HEK293T (cell line): ENCODE measurements around the gene CXCL10.
"Not testable (repeated sequence)": the region's sequence is repeated elsewhere in the genome, so short reads cannot be mapped to it uniquely, and the experiment has no call there.

Source experiments
- CTCF ChIA-PET: fragments of 350-600 bp; formaldehyde crosslinking; extraction: SDS; loops from one replicate; lab custom pipeline; 2021; ENCODE audit warnings: antibody characterized with exemption, inconsistent platforms; lab: Yijun Ruan, JAX
- POLR2A ChIA-PET: fragments of 350-600 bp; formaldehyde crosslinking; extraction: SDS; loops from one replicate; lab custom pipeline; 2020; ENCODE audit warnings: antibody characterized with exemption, inconsistent platforms; lab: Yijun Ruan, JAX
- DNase-seq: peaks from one replicate; pipeline ENCODE4 v3.0.0; 2012; ENCODE audit warnings: mixed read lengths; ENCODE audit errors: extremely low spot score
- ARNT ChIP-seq: fragments of 450-650 bp; IDR thresholded peaks from 2 replicates; pipeline ENCODE4 v1.6.1; 2017; ENCODE audit warnings: mild to moderate bottlenecking
- BHLHE40 ChIP-seq: fragments of 450-650 bp; IDR thresholded peaks from 2 replicates; pipeline ENCODE4 v1.6.1; 2016; ENCODE audit warnings: mild to moderate bottlenecking, moderate library complexity, borderline replicate concordance
- CTBP1 ChIP-seq: fragments of 450-650 bp; IDR thresholded peaks from 2 replicates; pipeline ENCODE4 v1.6.1; 2016; ENCODE audit warnings: borderline replicate concordance
- ELF4 ChIP-seq: fragments of 450-650 bp; IDR thresholded peaks from 2 replicates; pipeline ENCODE4 v1.6.1; 2017; ENCODE audit warnings: antibody characterized with exemption
- FOXA1 ChIP-seq: fragments of 450-650 bp; IDR thresholded peaks from 2 replicates; pipeline ENCODE4 v1.6.1; 2016; ENCODE audit warnings: mild to moderate bottlenecking
- FOXK2 ChIP-seq: fragments of 450-650 bp; IDR thresholded peaks from 2 replicates; pipeline ENCODE4 v1.6.1; 2016; ENCODE audit warnings: mild to moderate bottlenecking
- FOXM1 ChIP-seq: fragments of 450-650 bp; IDR thresholded peaks from 2 replicates; pipeline ENCODE4 v1.6.1; 2017; ENCODE audit warnings: mild to moderate bottlenecking, borderline replicate concordance
- HDGF ChIP-seq: fragments of 450-650 bp; IDR thresholded peaks from 2 replicates; pipeline ENCODE4 v1.6.1; 2017; ENCODE audit warnings: antibody characterized with exemption, borderline replicate concordance
- L3MBTL2 ChIP-seq: fragments of 450-650 bp; conservative IDR thresholded peaks from 2 replicates; pipeline ENCODE4 v1.6.1; 2016; ENCODE audit warnings: mild to moderate bottlenecking
- LEF1 ChIP-seq: fragments of 450-650 bp; IDR thresholded peaks from 2 replicates; pipeline ENCODE4 v1.6.1; 2017; ENCODE audit warnings: mild to moderate bottlenecking, borderline replicate concordance
- NFRKB ChIP-seq: fragments of 450-650 bp; IDR thresholded peaks from 2 replicates; pipeline ENCODE4 v1.6.1; 2016; ENCODE audit warnings: mild to moderate bottlenecking, moderate library complexity
- SP1 ChIP-seq: fragments of 450-650 bp; IDR thresholded peaks from 2 replicates; pipeline ENCODE4 v1.6.1; 2017
- SUZ12 ChIP-seq: fragments of 450-650 bp; IDR thresholded peaks from 2 replicates; pipeline ENCODE4 v1.6.1; 2016; ENCODE audit warnings: mild to moderate bottlenecking
- TARDBP ChIP-seq: fragments of 450-650 bp; IDR thresholded peaks from 2 replicates; pipeline ENCODE4 v1.6.1; 2016
- ZNF384 ChIP-seq: fragments of 450-650 bp; IDR thresholded peaks from 2 replicates; pipeline ENCODE4 v1.6.1; 2016
- TF ChIP-seq, protein P1 (sequence below): fragments of 450-650 bp; IDR thresholded peaks from 2 replicates; pipeline ENCODE4 v1.6.1; 2016

The CXCL10 gene

DNA sequence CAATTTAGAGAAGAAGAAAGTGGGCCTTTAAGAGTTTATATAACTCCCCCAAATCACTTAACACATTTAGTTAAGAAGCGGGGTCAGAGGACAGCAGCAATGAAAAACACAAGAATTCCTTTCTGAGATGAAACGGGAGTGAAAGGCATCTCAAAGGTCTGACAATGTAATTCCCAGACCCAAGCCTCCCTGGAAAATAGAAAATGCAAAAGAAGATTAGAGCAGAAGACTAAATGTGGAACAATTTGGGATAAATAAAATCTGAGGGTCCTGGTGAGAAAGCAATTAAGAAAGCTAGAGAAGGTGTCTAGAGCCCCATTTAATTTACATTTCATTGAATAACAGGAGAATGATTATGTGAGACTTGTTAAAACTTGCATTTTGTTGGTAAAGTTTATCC, 32.1 kb upstream of the CXCL10 start:
- CTCF ChIA-PET, result interaction anchor here (1.0 kb wide), 1 partner anchor 32 kb away, joined by 3 read pairs; no protein-coding TSS in a partner anchor
- TF ChIP-seq NFRKB (no peak), CTBP1 (no peak), ELF4 (no peak), HDGF (no peak), TARDBP (no peak), L3MBTL2 (no peak), ZNF384 (no peak), SP1 (no peak), FOXK2 (no peak)
- TF ChIP-seq, protein P1, sequence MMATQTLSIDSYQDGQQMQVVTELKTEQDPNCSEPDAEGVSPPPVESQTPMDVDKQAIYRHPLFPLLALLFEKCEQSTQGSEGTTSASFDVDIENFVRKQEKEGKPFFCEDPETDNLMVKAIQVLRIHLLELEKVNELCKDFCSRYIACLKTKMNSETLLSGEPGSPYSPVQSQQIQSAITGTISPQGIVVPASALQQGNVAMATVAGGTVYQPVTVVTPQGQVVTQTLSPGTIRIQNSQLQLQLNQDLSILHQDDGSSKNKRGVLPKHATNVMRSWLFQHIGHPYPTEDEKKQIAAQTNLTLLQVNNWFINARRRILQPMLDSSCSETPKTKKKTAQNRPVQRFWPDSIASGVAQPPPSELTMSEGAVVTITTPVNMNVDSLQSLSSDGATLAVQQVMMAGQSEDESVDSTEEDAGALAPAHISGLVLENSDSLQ, result no peak
- no peak for DNase-seq
- POLR2A ChIA-PET, result no interaction called here

DNA sequence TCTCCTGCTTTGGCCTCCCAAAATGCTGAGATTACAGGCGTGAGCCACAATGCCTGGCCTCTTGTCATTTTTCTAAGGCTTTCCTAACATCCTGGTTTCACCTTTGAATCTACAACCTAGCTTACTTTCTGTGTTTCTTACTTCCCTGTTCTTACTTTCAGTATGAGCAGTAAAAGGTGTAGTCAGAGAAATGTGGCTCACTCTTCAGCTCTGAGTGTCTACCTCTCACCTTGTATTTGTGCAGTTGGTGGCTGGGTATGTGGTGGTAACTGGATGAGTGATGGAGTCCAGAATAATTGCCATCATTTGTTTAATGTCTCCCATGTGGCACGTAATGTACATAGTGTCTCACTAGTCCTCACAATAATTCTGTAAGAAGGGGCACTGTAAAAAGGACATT, 31.7 kb upstream of the CXCL10 start:
- DNase-seq, result no peak
- CTCF ChIA-PET, result interaction anchor here (1.0 to 1.7 kb wide), 2 partner anchors 32 to 59 kb away, joined by 3 to 6 read pairs; no protein-coding TSS in a partner anchor
- TF ChIP-seq FOXK2, result no peak
- no peak for TF ChIP-seq L3MBTL2
- TF ChIP-seq ZNF384, result no peak
- no peak for TF ChIP-seq BHLHE40
- TF ChIP-seq FOXA1, result no peak
- no peak for TF ChIP-seq TARDBP
- TF ChIP-seq NFRKB, result no peak
- no peak for TF ChIP-seq ARNT
- TF ChIP-seq SP1, result no peak
- no peak for TF ChIP-seq LEF1
- POLR2A ChIA-PET, result no interaction called here

DNA sequence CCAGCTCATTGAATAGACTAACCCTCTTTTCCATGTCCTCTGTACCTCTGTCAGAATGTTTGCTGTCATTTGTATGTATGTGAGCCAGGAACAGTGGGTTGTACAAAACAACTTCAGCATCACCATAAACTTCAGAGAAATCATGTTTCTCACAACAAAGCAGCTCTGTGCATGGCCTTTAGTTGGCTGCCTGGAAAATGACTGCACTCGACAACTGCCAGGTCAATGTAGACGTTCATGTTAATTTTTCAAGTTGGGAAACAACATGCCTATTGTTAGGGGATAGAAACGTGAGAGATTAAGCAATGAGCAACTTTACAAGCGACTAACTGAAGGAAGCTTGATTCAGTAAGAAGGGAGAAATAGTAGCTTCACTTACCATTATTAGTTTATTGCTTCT, 30.4 kb upstream of the CXCL10 start:
- DNase-seq, result no peak
- POLR2A ChIA-PET, result interaction anchor here (1.2 kb wide), 1 partner anchor 8 kb away, joined by 3 read pairs; no protein-coding TSS in a partner anchor
- CTCF ChIA-PET, result interaction anchor here (1.7 kb wide), 1 partner anchor 58 kb away, joined by 6 read pairs; no protein-coding TSS in a partner anchor
- TF ChIP-seq FOXK2 (no peak), ZNF384 (no peak), FOXM1 (no peak), TARDBP (no peak), NFRKB (no peak), SP1 (no peak), LEF1 (no peak), SUZ12 (no peak), L3MBTL2 (no peak), ARNT (no peak), FOXA1 (no peak), BHLHE40 (no peak), ELF4 (no peak), CTBP1 (no peak), HDGF (no peak)
- TF ChIP-seq, protein P1, result no peak

DNA sequence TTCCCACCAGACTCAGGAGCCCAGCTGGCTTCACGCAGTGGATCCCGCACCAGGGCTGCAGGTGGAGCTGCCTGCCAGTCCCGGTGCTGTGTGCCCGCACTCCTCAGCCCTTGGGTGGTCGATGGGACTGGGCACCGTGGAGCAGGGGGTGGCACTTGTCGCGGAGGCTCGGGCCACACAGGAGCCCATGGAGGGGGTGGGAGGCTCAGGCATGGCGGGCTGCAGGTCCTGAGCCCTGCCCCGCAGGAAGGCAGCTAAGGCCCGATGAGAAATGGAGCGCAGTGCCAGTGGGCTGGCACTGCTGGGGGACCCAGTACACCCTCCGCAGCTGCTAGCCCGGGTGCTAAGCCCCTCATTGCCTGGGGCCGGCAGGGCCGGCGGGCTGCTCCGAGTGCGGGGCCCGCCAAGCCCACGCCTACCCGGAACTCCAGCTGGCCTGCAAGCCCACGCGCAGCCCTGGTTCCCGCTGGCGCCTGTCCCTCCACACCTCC, 27.3 kb upstream of the CXCL10 start:
- CTCF ChIA-PET, DNase-seq, POLR2A ChIA-PET: not testable (repeated sequence)

DNA sequence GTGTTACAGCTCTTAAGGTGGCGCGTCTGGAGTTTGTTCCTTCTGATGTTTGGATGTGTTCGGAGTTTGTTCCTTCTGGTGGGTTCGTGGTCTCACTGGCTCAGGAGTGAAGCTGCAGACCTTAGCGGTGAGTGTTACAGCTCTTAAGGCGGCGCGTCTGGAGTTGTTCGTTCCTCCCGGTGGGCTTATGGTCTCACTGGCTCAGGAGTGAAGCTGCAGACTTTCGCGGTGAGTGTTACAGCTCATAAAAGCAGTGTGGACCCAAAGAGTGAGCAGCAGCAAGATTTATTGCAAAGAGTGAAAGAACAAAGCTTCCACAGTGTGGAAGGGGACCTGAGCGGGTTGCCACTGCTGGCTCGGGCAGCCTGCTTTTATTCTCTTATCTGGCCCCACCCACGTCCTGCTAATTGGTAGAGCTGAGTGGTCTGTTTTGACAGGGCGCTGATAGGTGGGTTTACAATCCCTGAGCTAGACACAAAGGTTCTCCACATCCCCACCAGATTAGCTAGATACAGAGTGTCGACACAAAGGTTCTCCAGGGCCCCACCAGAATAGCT, 26.6 kb upstream of the CXCL10 start:
- POLR2A ChIA-PET, CTCF ChIA-PET: not testable (repeated sequence)

DNA sequence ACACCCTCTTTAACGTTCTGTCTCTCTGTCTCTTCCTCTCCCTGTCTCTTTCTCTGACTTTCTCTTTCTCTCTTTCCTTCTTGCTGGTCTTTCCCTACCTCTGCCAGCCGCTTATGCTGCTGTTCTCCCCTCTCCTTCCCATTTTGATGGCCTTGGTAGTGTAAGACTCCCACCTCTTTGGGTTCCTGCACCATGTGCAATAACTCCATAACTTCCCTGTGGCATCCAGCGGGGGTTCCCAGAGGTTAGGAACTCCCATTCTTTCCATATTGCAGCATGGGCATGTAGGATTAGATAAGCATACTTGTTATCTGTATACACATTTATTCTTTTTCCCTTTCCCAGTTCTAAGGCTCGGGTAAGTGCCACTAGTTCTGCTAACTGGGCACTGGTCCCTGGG, 21.4 kb upstream of the CXCL10 start:
- CTCF ChIA-PET, POLR2A ChIA-PET, DNase-seq: not testable (repeated sequence)

More for the DNA sequence above, 26.6 kb upstream of the CXCL10 start:
- not testable (repeated sequence) for DNase-seq

DNA sequence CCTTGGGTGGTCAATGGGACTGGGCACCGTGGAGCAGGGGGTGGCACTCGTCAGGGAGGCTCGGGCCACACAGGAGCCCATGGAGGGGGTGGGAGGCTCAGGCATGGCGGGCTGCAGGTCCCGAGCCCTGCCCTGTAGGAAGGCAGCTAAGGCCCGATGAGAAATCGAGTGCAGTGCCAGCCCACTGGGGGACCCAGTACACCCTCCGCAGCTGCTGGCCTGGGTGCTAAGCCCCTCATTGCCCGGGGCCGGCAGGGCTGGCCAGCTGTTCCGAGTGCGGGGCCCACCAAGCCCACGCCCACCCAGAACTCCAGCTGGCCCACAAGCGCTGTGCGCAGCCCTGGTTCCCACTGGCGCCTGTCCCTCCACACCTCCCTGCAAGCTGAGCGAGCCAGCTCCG, 20.0 kb upstream of the CXCL10 start:
- POLR2A ChIA-PET, CTCF ChIA-PET: not testable (repeated sequence)

DNA sequence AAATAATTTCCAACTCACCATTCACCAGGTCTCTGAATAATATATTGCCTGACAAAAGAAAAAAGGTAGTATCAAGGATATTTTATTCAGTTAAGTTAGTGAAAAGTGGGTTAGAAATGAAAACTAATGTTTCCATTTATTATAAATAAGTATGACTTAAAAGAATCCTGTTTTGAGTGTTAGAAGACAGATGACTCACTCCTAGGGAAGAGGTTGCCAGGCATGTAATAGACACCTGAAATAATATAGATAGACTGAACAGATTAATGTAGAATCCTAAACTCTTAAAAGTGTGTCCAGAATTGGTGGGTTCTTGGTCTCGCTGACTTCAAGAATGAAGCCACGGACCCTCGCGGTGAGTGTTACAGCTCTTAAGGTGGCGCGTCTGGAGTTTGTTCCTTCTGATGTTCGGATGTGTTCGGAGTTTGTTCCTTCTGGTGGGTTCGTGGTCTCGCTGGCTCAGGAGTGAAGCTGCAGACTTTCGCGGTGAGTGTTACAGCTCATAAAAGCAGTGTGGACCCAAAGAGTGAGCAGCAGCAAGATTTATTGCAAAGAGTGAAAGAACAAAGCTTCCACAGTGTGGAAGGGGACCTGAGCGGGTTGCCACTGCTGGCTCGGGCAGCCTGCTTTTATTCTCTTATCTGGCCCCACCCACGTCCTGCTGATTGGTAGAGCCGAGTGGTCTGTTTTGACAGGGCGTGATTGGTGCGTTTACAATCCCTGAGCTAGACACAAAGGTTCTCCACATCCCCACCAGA, 19.1 kb upstream of the CXCL10 start:
- DNase-seq, POLR2A ChIA-PET, CTCF ChIA-PET: not testable (repeated sequence)

More for the DNA sequence above, 20.0 kb upstream of the CXCL10 start:
- not testable (repeated sequence) for DNase-seq
